GM18909 (cell line): ENCODE data around the gene COBLL1.

Source experiments
- ATAC-seq: cut with Tn5 transposase; IDR thresholded peaks from one replicate; pipeline ENCODE4 v1.9.1; 2021; ENCODE audit warnings: mild to moderate bottlenecking; ENCODE audit not compliant: unreplicated experiment, poor library complexity

COBLL1 gene

DNA sequence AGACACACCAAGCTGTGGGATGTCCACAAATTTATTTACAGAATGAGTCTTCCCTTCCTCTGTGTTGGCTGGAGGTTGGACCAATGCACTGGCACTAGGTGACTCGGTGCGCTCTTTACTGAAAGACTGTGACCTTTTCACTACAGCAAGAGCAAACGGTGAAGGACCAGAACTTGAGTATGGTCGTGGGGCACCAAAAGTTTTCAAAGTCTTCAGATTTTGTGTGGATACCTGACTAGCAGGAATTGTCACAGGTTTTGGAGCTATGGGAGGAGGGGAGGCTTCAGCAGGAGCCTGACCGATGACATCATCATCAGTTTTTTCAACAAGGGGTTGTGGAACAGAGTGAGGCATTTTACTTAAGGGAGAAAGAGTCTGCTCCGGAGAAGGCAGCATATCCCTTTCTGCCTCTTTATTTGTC is 147.3 kb downstream of the COBLL1 start:
- no peak for ATAC-seq

DNA sequence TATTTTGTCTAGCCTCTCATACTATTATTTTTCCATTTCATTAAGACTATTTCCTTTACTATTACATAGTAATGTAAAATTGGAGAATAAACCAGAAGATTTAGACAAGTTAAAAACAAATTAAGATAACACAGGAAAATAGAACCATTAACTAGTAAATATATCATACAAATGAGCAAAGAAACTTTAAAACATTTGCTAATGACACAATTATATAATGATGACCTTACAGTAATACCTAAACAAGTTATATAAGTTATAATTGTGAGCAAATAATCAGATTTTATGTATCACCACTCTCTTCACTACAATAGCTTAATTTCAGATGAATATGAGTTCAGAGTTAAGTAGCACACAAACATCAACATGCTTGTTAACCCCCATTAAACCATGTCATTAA is 147.8 kb downstream of the COBLL1 start:
- no peak for ATAC-seq

DNA sequence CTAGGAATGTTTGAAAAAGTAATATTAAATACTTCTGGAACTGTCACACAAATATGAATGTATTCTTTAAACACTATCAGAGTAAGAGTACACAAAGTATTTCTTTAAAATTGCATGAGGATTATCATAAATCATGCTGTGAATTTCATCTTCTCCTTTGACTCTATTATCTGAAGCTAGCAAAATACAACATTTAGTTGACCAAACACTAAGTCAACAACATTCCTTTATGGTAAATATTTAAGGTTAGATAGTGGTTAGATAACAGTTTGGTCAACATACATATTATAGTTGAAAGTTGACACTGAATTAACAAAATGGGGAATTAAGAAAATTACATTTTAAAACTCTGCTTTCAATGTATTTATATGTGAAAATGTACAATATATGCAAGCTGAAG is 148.2 kb downstream of the COBLL1 start:
- ATAC-seq, result no peak

DNA sequence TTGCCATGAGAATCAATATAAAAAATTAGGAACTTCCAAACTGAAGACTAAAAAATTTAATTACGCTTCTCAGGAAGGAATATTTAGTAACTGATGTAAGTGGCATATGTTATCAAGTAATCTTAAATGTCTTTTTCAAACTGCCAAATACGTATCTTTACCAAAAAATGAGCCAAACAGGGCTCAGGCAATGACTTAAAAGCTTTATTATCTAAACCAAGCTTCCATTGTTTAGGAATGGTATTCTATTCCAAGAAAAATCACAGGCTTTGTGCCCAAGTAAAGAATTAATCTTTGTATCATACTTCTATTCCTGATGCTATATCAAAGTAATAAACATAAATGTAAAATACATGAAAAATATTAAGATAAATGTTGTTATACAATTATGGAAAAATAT is 148.7 kb downstream of the COBLL1 start:
- ATAC-seq, result no peak

DNA sequence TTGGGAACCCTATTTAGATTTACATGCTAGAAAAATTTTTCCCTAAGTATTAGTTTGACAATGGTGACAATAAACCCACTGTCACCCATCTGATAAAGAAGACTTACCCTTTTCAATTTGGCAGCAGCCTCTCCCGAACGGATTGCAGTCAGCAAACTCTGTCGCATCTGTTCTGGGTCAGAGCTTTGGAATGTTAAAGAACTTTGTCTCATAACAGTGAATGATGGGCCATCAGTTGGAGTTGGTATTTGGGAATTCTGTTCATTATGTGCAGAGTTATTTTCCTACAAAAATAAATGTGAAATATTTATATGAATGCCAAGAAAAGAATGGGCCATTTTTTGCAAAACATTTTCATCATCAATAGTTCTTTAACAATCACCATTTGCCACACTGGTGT is 149.5 kb downstream of the COBLL1 start:
- ATAC-seq, result no peak

DNA sequence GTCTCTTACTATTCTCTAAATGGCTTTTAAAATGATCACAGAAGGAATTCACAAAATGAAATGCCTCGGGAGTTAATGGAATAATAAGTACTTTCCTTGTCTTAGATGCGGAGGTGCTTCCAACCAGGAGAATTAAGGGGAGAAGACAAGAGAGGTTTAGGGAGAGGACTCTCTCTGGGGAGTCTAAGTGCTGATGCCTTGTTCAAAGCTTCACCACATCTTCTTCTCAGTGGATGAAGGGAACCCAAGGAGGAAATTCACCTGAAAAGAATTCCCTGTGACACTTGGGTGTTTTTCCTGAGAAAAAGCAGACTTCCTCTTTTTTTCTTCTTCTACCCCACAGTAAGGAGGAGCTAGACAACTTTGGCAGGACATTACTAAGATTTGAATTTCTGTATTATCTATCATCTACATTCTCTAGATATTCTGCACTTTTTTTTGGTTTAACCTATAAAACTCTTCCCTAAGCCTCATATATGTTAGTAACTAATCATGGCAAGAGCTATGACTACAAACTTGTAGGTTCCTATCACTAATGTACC is 150.2 kb downstream of the COBLL1 start:
- no peak for ATAC-seq

DNA sequence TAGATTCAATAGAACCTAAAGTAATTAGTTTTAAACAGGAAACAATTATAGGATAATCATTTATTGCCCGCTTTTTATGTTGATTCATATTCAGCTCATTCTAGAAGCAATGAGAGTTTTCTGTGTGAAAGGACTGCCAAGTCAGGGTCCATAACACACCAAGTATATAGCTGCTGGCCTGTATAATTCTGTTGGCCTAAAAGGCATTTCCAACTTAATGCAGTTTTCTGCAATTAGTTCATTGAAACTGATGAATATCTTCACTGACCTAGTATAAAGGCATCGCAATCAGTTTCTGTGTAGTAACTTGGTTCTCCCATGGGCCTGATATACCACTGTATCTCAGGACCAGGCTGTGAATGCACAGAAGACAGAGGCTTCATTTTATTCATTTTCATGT is 151.3 kb downstream of the COBLL1 start:
- no peak for ATAC-seq

DNA sequence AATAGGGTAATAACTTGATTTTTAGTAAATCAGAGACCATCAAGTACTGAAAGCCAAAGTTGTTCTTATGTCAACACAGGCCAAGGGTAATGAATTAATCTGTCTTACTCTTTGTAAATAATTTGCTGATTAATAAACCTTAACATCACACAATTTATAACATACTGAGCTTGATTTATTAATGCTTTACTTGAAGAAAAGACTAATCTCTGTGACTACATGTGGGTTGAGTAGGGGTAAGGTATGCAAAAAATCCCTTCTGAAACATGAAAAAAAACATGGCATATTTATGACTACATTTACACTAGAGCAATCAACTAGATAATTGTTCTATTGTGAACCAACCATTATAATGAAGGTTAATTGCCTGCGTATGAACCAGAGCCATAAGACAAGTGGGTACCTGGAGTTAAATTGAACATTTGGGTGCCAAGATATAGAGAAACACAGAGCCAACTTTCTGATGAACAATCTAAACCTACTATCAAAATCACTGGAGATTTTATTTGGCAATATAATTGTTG is 152.7 kb downstream of the COBLL1 start:
- no peak for ATAC-seq

DNA sequence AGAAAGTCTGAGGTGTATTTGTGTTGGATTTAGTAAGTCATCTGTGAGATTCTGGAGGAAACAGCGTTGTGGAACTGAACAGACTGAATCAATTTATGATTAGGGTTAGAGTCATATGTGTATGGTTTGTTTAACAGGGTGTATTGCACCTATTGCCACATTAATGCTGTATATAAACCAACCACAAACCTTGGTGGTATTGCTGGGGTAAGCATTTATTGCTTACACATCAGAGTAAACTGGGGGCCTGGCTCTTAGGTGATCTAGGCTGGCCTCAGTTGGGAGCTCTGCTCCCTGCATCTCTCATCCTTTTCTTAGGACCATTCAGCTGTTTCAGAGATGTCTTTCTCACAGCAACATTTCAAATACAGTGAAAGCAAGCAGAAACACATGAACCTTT is 160.6 kb downstream of the COBLL1 start:
- no peak for ATAC-seq

DNA sequence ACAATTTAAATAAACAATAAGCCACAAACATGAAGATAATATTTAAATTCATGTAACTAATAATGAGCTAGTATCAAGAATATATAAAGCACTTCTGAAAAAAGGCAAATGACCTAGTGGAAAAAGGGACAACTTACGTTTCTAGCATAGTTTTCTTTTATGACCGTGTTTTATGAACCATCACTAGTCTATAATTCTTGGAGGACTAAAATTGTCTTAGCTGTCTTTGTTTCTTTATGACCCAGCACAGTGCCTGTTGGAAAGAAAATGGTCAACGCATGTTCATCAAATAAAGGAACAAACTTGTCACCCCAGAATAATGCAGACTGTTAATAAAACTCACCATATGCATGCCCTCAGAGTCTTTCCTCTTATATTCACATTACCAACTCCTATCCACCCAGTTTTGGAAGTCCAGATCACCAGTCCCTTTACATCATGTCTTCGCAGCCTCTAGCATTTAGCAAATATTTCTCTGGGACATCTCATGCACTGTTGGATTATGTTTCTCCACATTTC is 162.9 kb downstream of the COBLL1 start:
- no peak for ATAC-seq

DNA sequence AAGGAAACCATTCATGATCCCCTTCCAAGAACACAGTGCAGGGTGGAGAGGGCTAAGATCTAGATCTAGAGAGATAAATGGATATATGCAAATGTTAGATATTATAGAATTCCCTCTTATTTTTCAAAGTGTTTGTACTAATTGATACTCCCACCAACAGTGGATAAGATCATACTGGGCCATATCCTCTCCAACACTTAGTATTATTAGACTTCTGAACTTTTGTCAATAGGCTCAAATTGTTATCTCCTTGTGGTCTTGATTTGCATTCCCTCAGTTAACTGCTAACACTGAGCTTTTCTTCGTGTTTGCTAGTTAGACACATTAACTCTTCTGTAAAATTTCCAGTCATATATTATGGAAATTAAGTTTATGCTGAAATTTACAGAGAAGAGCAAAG is 163.9 kb downstream of the COBLL1 start:
- ATAC-seq, result no peak

DNA sequence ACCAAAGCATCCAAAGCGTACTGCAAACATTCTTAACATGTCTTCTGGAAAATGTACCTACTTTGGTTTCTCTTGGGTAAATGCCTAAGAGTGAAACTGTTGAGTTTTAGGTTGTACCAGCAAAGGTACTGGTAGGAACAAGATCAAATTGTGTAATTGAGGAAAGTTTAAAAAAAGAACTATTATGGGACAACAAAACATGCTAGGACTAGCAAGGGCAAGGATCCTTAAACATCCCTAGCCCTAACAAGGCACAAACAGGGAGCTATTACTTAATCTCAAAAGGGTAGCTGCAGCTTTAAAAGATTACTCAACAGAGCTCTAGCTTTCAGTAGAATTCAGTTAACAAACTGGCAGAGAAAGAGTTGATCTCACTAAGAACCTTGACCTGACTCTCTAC is 164.4 kb downstream of the COBLL1 start:
- no peak for ATAC-seq

DNA sequence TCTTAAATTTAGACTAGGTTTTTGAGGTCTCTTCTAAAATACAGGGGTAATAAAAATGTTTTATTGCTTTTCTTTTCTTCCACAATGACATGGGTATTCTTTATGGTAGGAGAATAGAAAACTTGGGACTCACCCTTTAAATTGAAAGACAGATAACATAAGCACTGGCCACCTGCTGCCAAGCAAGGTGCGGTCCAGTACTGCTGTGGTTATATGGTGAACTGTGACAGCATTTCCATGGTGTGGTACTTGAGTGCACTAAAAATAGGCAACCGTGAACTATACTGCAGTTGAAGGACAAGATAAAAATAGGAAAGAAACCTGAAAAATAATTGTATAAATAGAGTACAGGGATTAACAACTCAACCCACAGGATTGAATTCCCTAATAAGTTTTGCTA is 165.9 kb downstream of the COBLL1 start:
- ATAC-seq, result no peak

DNA sequence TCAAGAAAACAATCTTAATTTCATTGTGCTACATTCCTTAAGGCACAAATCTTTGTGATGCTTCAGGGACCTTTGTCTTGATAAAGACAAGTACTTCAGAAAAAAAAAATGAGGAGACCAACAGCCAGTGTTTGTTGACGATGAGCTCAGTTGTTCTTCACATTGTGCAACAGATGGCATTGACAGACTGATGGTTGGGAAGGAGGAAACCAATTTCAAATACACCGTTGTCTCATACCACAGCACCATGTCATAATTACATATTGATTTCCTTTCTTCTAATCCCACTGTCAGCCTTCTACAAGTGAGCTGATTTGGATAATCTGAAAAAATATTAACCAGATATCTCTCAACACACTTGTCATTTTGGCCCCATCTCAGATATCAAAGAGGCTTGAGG is 166.6 kb downstream of the COBLL1 start:
- ATAC-seq, result no peak

DNA sequence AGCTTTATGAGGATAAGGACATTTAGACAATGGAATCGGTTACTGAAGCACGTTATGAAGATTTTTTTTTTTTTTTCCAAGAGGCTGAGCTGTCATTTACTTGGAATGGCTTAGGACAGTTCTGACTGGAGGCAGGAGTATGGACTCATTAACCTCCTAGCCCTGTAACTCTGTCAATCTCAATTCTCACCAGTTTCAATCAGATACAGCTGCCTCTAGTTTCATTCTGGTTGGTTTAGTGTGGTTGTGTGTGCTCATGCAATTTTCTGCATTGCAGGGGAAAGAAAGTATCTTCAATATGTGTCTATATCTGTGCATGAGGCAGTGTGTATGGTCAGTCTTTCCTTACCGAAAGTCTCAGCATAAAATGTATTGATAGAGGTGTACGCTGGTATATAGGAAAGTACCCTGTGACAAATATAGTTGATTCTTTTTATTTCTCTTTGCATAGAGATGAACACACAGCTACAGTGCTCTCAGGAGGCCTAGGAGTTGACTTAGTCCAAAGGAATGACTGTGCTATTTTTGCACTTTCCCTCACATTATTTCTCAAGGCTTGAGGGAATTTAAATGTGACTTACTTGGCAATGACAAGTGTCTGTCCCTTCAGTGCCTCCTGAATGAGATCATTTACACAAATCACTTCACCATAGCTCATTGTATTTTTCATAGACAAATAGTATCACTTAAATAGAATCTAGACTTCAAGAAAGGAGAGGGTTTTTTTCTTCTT is 169.8 kb downstream of the COBLL1 start:
- no peak for ATAC-seq

DNA sequence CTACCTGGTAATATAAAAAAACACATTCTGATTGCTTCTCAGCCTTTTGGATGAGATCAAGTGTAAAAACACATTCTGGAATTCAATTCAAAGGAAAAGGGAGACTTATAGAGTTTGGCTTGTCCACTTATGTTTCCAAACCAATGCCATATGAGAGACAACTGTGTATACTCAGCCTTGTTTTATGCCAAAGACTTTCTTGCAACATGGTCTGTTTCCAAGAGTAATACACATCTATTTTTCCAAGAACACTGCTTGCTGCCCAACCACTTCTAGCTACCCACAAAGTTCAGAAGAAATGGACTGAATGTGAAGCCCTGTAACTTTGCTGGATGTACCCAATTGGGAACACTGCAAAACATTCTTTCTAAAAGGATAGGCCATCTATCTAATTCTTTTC is 172.3 kb downstream of the COBLL1 start:
- no peak for ATAC-seq

DNA sequence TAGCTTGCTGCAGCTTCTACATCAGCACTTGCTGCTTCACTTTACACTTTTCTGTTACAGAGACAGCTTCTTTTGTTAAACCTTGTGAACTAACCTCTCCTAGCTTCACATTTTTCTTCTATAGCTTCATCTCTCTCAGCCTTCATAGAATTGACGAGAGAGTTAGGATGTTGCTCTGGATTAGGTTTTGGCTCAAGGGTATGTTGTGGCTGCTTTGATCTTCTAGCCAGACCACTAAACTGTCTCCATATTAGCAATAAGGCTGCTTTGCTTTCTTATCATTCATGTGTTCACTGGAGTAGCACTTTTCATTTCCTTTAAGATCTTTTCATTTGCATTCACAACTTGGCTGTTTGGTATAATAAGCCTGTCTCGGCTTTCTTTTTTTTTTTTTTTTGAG is 174.1 kb downstream of the COBLL1 start:
- no peak for ATAC-seq

DNA sequence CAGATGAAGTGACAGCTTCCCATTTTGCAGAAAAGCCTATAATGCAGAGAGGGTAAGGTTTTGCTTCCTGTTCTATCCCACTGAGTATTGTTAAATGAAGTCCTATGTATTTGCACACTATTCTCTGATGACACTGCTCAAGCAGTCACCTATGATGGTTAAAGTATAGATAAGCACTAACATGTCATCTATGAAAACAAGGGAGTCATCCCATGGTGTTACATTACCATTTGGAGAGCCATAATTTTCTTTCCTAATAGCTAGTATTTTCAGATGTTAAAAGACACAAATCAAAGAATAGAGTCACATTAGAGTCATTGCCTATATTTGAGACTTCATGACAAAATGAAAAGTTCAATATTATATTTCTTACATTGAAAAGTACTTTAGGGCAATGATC is 177.6 kb downstream of the COBLL1 start:
- ATAC-seq, result no peak

DNA sequence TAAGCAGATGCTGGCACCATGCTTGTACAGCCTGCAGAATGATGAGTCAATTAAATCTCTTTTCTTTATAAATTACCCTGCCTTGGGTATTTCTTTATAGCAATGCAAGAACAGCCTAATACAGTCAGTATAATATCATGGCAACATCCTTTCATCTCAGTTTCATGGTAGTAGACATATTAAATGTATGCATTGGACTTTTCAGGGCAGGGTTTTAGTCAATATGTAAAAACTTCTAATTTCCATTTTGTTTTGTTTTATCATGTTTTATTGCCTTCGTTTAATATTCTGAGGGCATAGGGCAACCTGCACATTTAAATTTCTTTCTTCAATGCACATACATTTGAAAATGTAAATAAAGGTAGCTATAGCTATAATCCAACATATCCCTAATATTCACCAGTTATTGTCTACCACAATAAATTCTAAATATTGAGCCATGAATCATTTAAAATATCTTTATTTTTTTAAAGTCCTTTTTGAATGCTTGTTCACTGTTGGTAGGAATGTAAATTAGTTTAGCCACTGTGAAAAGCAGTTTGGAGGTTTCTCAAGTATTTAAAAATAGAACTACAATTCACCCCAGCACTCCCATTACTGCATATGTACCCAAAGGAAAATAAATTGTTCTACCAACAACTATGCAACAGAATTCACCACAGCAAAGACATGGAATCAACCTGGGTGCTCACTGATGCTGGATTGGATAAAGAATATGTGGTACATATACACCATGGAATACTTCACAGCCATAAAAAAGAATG is 178.6 kb downstream of the COBLL1 start:
- no peak for ATAC-seq

DNA sequence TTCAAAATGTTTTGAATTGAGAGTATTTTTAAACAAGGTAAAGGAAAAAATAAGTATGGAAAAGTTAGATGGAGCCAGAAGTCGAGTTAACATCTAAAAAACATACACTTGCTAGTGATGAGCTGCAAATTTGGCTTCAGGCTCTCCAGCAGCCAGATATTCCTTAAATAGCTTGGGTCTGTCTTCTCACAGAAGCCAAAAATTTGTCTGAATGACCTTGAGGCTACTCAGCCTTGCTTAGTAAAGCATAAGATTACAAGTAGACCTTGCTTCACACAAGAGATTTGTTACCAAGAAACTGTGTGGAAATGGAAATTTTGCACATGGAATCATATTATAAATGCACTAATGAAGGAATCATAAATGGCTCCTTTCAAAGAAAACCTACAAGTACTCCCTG is 179.6 kb downstream of the COBLL1 start:
- no peak for ATAC-seq

DNA sequence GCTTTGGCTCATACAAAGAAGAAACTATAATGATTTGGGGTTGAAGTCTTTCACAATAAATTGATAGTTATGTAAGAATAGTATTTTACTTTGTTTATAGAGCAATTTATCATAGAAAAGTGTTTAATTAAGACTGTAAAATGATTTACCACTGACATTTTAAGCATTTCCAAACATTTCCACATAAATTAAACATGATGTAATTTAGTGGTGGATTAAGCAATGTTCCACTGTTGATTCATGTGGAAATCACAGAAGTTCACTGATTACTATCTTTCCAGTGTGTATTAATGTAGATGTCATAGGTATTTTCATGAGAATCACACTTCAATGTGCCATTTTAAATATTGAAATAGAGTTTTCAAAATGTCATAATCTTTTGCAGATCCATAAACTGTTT is 180.3 kb downstream of the COBLL1 start:
- no peak for ATAC-seq
